Thyroid gland (tissue), 4 donors: ENCODE measurements around the gene AKNAD1. TPM values are rescaled to one million over a fixed set of nuclear protein-coding genes. Genes with fewer than 3 reads are reported as not detected.

Source experiments
- DNase-seq, 2 donors: peaks; one replicate each; pipeline ENCODE4 v3.0.0-alpha.2; 2019
- H3K27ac ChIP-seq, 3 donors: fragments of 200-600 bp; sonication (generic); 1 replicate in 2 of 3; 2 replicates in 1 of 3; pipeline ENCODE4 v1.5.1; 2016 to 2019; ENCODE audit warnings: mild to moderate bottlenecking in 1 of 3, moderate library complexity in 1 of 3
- H3K27me3 ChIP-seq: fragments of 200-600 bp; sonication (generic); one replicate; pipeline ENCODE4 v1.5.1; 2019
- H3K36me3 ChIP-seq, 2 donors: fragments of 200-600 bp; sonication (generic); one replicate each; pipeline ENCODE4 v1.5.1; 2016 to 2019
- H3K4me1 ChIP-seq, 2 donors: fragments of 200-600 bp; sonication (generic); one replicate each; pipeline ENCODE4 v1.5.1; 2017 to 2019
- H3K4me3 ChIP-seq, 3 donors: fragments of 200-600 bp; sonication (generic); replicated peaks in 1 of 3; 1 replicate in 2 of 3; 2 replicates in 1 of 3; pipeline ENCODE4 v1.5.1; 2016; ENCODE audit warnings: mild to moderate bottlenecking in 1 of 3
- H3K9me3 ChIP-seq: fragments of 200-600 bp; sonication (generic); one replicate; pipeline ENCODE4 v1.5.1; 2017
- CTCF ChIP-seq, 6 experiments: fragments of 200-600 bp in 3 of 6; fragments of 450-650 bp in 3 of 6; sonication (generic) in 3 of 6; IDR thresholded peaks; one replicate each; pipeline ENCODE4 v1.5.1; 2016 to 2019; ENCODE audit warnings: antibody characterized with exemption in 6 of 6, mild to moderate bottlenecking in 2 of 6, inconsistent platforms in 1 of 6, moderate library complexity in 1 of 6
- POLR2A ChIP-seq, 2 donors: fragments of 450-650 bp; IDR thresholded peaks; one replicate each; pipeline ENCODE4 v1.6.1; 2017; ENCODE audit warnings: antibody characterized with exemption in 2 of 2, mild to moderate bottlenecking in 2 of 2, moderate library complexity in 1 of 2
- WGBS, 2 donors: methylation state at CpG; one replicate each; pipeline ENCODE4 v1.1.5; 2017; 5-methylcytosine and 5-hydroxymethylcytosine counted together
- intact Hi-C: fragments of 100-400 bp; cut with DNase I; formaldehyde crosslinking; loops from one replicate; pipeline ENCODE4 v1.15.1; 2023
- total RNA-seq, 4 donors: library from RNA; depleted of rRNA; stranded (reverse); fragments of >200 nt; gene quantifications; one replicate each; pipeline ENCODE4 v1.2.3, GENCODE V29; 2016

AKNAD1 gene
- total RNA-seq, 4 donors from 2014 or later: 6.2 TPM; not detected in 3

GRCh38 chr1:108878160-108878469 lies 21.2 kb upstream of the AKNAD1 start:
- 58 to 67% methylated on average over 4 of the region's 4 CpGs for WGBS, 2 donors
- no peak for DNase-seq
- TF ChIP-seq POLR2A (IDR thresholded peaks at IDR 0.05) (no peak), CTCF (IDR thresholded peaks at IDR 0.05) (no peak)
- no peak overlapping the region for H3K4me3 ChIP-seq
- intact Hi-C loops: no loop called here
- H3K4me1 ChIP-seq: no peaks in the 10 kb centered on the region
- no peak overlapping the region for H3K27ac ChIP-seq
- H3K9me3 ChIP-seq: no peaks in the 10 kb centered on the region
- no peaks in the 10 kb centered on the region for H3K36me3 ChIP-seq
- H3K27me3 ChIP-seq: no peaks in the 10 kb centered on the region

- H3K9me3 ChIP-seq: no peaks in the 10 kb centered on the region
- H3K4me1 ChIP-seq: no peaks in the 10 kb centered on the region
- TF ChIP-seq CTCF (IDR thresholded peaks at IDR 0.05) (no peak), POLR2A (IDR thresholded peaks at IDR 0.05) (no peak)
- H3K36me3 ChIP-seq: no peaks in the 10 kb centered on the region
- H3K27me3 ChIP-seq: no peaks in the 10 kb centered on the region
- intact Hi-C loops: no loop called here
- H3K4me3 ChIP-seq: peak overlapping the region; percentile 67 to 88 (median 69)
- WGBS, 2 donors: 3 to 7% methylated on average over 22 to 30 of the region's 30 CpGs
- peak; percentile 4 to 16 for DNase-seq
- H3K27ac ChIP-seq: peak overlapping the region in 1 of 3 donors; percentile 68
Measured at GRCh38 chr1:108877348-108878159, 20.7 kb upstream of the AKNAD1 start.

- no peak overlapping the region for H3K27ac ChIP-seq
- no peaks in the 10 kb centered on the region for H3K36me3 ChIP-seq
- no peak for TF ChIP-seq CTCF (IDR thresholded peaks at IDR 0.05)
- TF ChIP-seq POLR2A (IDR thresholded peaks at IDR 0.05): no peak
- WGBS, 2 donors: 73 to 76% methylated on average over 5 of the region's 5 CpGs
- intact Hi-C loops: no loop called here
- H3K27me3 ChIP-seq: no peaks in the 10 kb centered on the region
- no peaks in the 10 kb centered on the region for H3K9me3 ChIP-seq
- H3K4me3 ChIP-seq: no peak overlapping the region
- DNase-seq: no peak
- no peaks in the 10 kb centered on the region for H3K4me1 ChIP-seq
Measured at GRCh38 chr1:108871050-108871724, 14.3 kb upstream of the AKNAD1 start.

GRCh38 chr1:108865316-108865910 lies 8.5 kb upstream of the AKNAD1 start:
- TF ChIP-seq CTCF (IDR thresholded peaks at IDR 0.05): no peak
- TF ChIP-seq POLR2A (IDR thresholded peaks at IDR 0.05): no peak
- Histone ChIP-seq H3K4me3 (no peak overlapping the region), H3K9me3 (no peaks in the 10 kb centered on the region), H3K27ac (no peak overlapping the region), H3K36me3 (no peaks in the 10 kb centered on the region), H3K4me1 (peaks cover 0 to 3% of the 10 kb centered on the region in 2 donors), H3K27me3 (no peaks in the 10 kb centered on the region)
- DNase-seq: no peak
- WGBS, 2 donors: 58 to 64% methylated on average over 4 of the region's 4 CpGs
- intact Hi-C loops: no loop called here

- no peak overlapping the region for H3K27ac ChIP-seq
- no peak for DNase-seq
- no peaks in the 10 kb centered on the region for H3K27me3 ChIP-seq
- intact Hi-C loops: no loop called here
- TF ChIP-seq CTCF (IDR thresholded peaks at IDR 0.05) (no peak), POLR2A (IDR thresholded peaks at IDR 0.05) (no peak)
- no peaks in the 10 kb centered on the region for H3K9me3 ChIP-seq
- no peak overlapping the region for H3K4me3 ChIP-seq
- peaks cover 0 to 3% of the 10 kb centered on the region in 2 donors for H3K4me1 ChIP-seq
- WGBS, 2 donors: 92 to 96% methylated on average over 4 of the region's 4 CpGs
- H3K36me3 ChIP-seq: no peaks in the 10 kb centered on the region
Measured at GRCh38 chr1:108863984-108864383, 7.1 kb upstream of the AKNAD1 start.
